ENCODE data around the gene CD36.

CD36 gene

GRCh38 chr7:80708123-80708522 is 69.7 kb downstream of the CD36 start:
- no peak for DNase-seq

DNA sequence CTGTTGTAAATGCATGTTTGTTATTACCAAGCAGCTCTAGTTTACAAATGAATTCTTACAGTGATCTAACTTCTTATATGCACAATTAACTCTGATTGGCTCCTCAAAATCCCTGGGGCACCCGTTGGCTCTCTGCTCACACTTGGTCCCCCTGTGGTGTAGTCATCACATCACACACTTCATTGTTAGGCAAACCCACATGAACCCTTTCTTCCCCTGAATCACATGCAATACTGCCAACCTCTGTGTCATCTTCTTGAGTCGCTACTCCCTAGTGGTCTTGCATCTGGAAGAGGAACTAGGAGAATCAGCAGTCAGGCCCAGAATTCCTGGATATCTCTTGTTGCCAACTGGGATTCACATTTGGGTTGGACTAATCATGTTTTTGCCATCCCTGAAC is 73.1 kb downstream of the CD36 start:
- DNase-seq, result no peak

DNA sequence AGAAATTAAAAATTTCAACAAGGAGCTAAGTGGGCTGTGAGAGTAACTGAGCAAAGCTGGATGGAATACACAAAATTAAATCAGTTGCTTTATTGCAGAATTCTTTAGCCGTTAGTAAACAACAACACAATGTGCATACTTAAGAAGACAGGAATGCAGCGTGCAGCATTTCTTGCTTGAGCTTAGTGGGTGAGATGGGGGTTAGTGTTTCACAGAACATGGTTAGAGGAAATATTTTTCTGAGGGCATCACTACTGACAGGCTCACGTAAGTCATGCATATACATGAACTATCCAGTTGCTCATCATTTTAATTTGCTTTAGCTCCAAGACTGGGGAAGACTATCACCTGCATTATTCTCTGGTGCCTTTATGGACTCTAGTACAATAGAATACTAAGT is 80.8 kb downstream of the CD36 start:
- DNase-seq, result no peak

GRCh38 chr7:80720146-80720545 is 81.7 kb downstream of the CD36 start:
- DNase-seq, result no peak

GRCh38 chr7:80721883-80722615 is 83.6 kb downstream of the CD36 start:
- no peak for DNase-seq

DNA sequence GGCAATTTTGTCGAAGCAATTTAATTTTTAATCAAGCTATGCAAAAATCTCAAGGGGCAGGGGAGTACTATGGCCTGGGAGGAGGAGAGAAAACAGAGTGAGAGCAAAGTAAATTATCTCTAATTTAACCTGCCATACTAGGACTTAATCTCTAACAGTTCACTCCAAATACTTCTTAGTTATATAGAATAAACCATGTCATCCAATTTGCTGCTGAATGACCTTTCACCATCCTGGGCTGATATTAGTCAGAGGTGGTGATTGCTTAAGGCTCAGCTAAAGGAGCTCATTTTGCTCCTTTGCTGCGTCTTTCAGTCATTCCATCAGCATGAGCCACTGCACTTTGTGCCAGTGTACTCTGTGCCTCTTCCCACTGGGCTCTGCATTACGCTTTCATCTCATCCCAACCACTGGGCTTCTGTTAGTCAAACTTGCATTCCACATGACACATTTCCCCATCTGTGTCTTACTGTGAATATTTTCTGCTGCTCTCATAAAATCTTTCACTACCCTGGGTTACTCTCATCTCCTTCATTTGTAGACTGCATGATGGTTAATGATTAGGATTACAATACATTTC is 84.3 kb downstream of the CD36 start:
- DNase-seq, result no peak

GRCh38 chr7:80724249-80724871 is 85.9 kb downstream of the CD36 start:
- no peak for DNase-seq

DNA sequence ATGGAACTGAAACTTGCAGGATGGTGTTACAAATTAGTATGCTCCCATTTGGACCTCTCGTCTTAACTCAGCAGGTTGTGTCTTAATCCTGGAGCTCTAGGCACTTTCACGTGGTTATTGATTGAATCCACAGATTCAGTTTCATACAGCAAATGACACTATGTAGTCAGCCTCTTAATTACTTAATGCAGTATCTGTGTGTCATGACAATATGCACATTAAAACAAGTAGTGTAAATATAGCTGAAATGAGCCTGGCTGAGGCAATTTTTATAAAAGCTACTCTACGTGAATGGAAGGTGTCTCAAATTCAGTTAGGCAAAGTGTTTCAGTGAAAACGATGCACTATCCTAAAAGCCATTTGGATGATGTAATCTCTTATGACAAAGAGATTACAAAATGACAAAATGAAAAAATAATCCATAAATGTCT is 86.8 kb downstream of the CD36 start:
- DNase-seq, result no peak
